Measurements from ENCODE around the gene ADAMTSL4. TPM values are rescaled to one million over a fixed set of nuclear protein-coding genes. Genes with fewer than 3 reads are reported as not detected.
"Not testable (repeated sequence)": the region's sequence is repeated elsewhere in the genome, so short reads cannot be mapped to it uniquely, and the experiment has no call there.

ADAMTSL4 gene
- total and polyA plus RNA-seq, 5 donors, result 22.6 to 57.0 (median 34.9) TPM

GRCh38 chr1:150561974-150562445 lies 12.8 kb downstream of the ADAMTSL4 start:
- Histone ChIP-seq H3K9me3 (ENCODE audit: control insufficient read depth, low read length) (no peaks in the 10 kb centered on the region), H3K27ac (ENCODE audit: low read length) (peak overlapping the region; percentile 97), H3K27me3 (ENCODE audit: control insufficient read depth, insufficient read depth) (no peaks in the 10 kb centered on the region), H3K4me1 (ENCODE audit: control insufficient read depth, insufficient read depth, low read length) (peaks cover 22% of the 10 kb centered on the region), H3K4me3 (ENCODE audit: low read length) (peak overlapping the region; percentile 54)
- DNase-seq, result peak; percentile 96 to 98 (median 97)
- WGBS, result under 1% methylated on average over 18 of the region's 18 CpGs
- intact Hi-C loops (cut with DNase I), result loop anchor here in 2 of 4 donors (2.0 to 10.0 kb wide), 2 partner anchors 59 to 63 kb away; partner anchors contain the start of gene ENSA (in 1 of the 2)
- ATAC-seq, result peak; percentile 88 to 89

- WGBS, result 14% methylated on average over 4 of the region's 4 CpGs
- intact Hi-C loops (cut with DNase I), result loop anchor here in 1 of 4 donors (10.0 kb wide), 1 partner anchor 62 kb away; the partner anchor contains the start of gene ENSA
- Histone ChIP-seq H3K27ac (ENCODE audit: low read length) (peak overlapping the region; percentile 97), H3K4me3 (ENCODE audit: low read length) (no peak overlapping the region), H3K9me3 (ENCODE audit: control insufficient read depth, low read length) (no peaks in the 10 kb centered on the region), H3K27me3 (ENCODE audit: control insufficient read depth, insufficient read depth) (no peaks in the 10 kb centered on the region), H3K4me1 (ENCODE audit: control insufficient read depth, insufficient read depth, low read length) (peaks cover 25% of the 10 kb centered on the region)
- ATAC-seq, result no peak
- peak; percentile 36 to 67 (median 65) for DNase-seq
Observed at GRCh38 chr1:150562446-150563339, 13.5 kb downstream of the ADAMTSL4 start.

- WGBS, result 39% methylated on average over 4 of the region's 4 CpGs
- no peaks in the 10 kb centered on the region for H3K27me3 ChIP-seq (ENCODE audit: control insufficient read depth, insufficient read depth)
- peak; percentile 67 to 83 (median 77) for DNase-seq
- no peak for ATAC-seq
- intact Hi-C loops (cut with DNase I), result loop anchor here in 2 of 4 donors (2.0 to 10.0 kb wide), 2 partner anchors 49 to 61 kb away; partner anchors contain the start of gene ENSA (in 1 of the 2)
- H3K4me1 ChIP-seq (ENCODE audit: control insufficient read depth, insufficient read depth, low read length), result peaks cover 29% of the 10 kb centered on the region
- peak overlapping the region; percentile 97 for H3K27ac ChIP-seq (ENCODE audit: low read length)
- no peak overlapping the region for H3K4me3 ChIP-seq (ENCODE audit: low read length)
- H3K9me3 ChIP-seq (ENCODE audit: control insufficient read depth, low read length), result no peaks in the 10 kb centered on the region
Observed at GRCh38 chr1:150563340-150564038, 14.3 kb downstream of the ADAMTSL4 start.

- ATAC-seq, result no peak
- Histone ChIP-seq H3K4me3 (ENCODE audit: low read length) (no peak overlapping the region), H3K27me3 (ENCODE audit: control insufficient read depth, insufficient read depth) (no peaks in the 10 kb centered on the region), H3K27ac (ENCODE audit: low read length) (peak overlapping the region; percentile 97), H3K4me1 (ENCODE audit: control insufficient read depth, insufficient read depth, low read length) (peaks cover 36% of the 10 kb centered on the region), H3K9me3 (ENCODE audit: control insufficient read depth, low read length) (no peaks in the 10 kb centered on the region)
- DNase-seq, result peak in 2 of 3 donors; percentile 25 to 70
- 77% methylated on average over 5 of the region's 5 CpGs for WGBS
- intact Hi-C loops (cut with DNase I), result loop anchor here in 2 of 4 donors (2.0 to 10.0 kb wide), 2 partner anchors 48 to 60 kb away; partner anchors contain the start of gene ENSA (in 1 of the 2)
Observed at GRCh38 chr1:150564051-150564991, 15.1 kb downstream of the ADAMTSL4 start.

GRCh38 chr1:150565240-150565991 lies 16.2 kb downstream of the ADAMTSL4 start:
- H3K4me3 ChIP-seq (ENCODE audit: low read length); H3K27me3 ChIP-seq (ENCODE audit: control insufficient read depth, insufficient read depth); ATAC-seq; H3K9me3 ChIP-seq (ENCODE audit: control insufficient read depth, low read length); DNase-seq: not testable (repeated sequence)
- peaks cover 36% of the 10 kb centered on the region for H3K4me1 ChIP-seq (ENCODE audit: control insufficient read depth, insufficient read depth, low read length)
- H3K27ac ChIP-seq (ENCODE audit: low read length), result peak overlapping the region; percentile 49
- intact Hi-C loops (cut with DNase I), result loop anchor here in 2 of 4 donors (2.0 to 10.0 kb wide), 2 partner anchors 47 to 59 kb away; partner anchors contain the start of gene ENSA (in 1 of the 2)
- 75% methylated on average over 14 of the region's 14 CpGs for WGBS

- Histone ChIP-seq H3K4me3 (ENCODE audit: low read length) (no peak overlapping the region), H3K27me3 (ENCODE audit: control insufficient read depth, insufficient read depth) (no peaks in the 10 kb centered on the region), H3K27ac (ENCODE audit: low read length) (peak overlapping the region; percentile 93), H3K4me1 (ENCODE audit: control insufficient read depth, insufficient read depth, low read length) (peaks cover 39% of the 10 kb centered on the region), H3K9me3 (ENCODE audit: control insufficient read depth, low read length) (no peaks in the 10 kb centered on the region)
- DNase-seq (no peak), ATAC-seq (no peak)
- 78% methylated on average over 12 of the region's 12 CpGs for WGBS
- intact Hi-C loops (cut with DNase I), result loop anchor here in 1 of 4 donors (10.0 kb wide), 1 partner anchor 58 kb away; the partner anchor contains the start of gene ENSA
Observed at GRCh38 chr1:150566589-150567340, 17.6 kb downstream of the ADAMTSL4 start.

- intact Hi-C loops (cut with DNase I), result loop anchor here in 1 of 4 donors (10.0 kb wide), 1 partner anchor 57 kb away; the partner anchor contains the start of gene ENSA
- H3K9me3 ChIP-seq (ENCODE audit: control insufficient read depth, low read length), result no peaks in the 10 kb centered on the region
- 26% methylated on average over 3 of the region's 3 CpGs for WGBS
- peak overlapping the region; percentile 93 for H3K27ac ChIP-seq (ENCODE audit: low read length)
- peaks cover 37% of the 10 kb centered on the region for H3K4me1 ChIP-seq (ENCODE audit: control insufficient read depth, insufficient read depth, low read length)
- H3K4me3 ChIP-seq (ENCODE audit: low read length), result peak overlapping the region; percentile 24
- ATAC-seq (peak in 1 of 2 donors; percentile 2), DNase-seq (peak in 1 of 3 donors; percentile 57)
- no peaks in the 10 kb centered on the region for H3K27me3 ChIP-seq (ENCODE audit: control insufficient read depth, insufficient read depth)
Observed at GRCh38 chr1:150567341-150567716, 18.1 kb downstream of the ADAMTSL4 start.

GRCh38 chr1:150567717-150568593 lies 18.7 kb downstream of the ADAMTSL4 start:
- Histone ChIP-seq H3K27ac (ENCODE audit: low read length) (peak overlapping the region; percentile 93), H3K4me1 (ENCODE audit: control insufficient read depth, insufficient read depth, low read length) (peaks cover 32% of the 10 kb centered on the region), H3K9me3 (ENCODE audit: control insufficient read depth, low read length) (no peaks in the 10 kb centered on the region), H3K4me3 (ENCODE audit: low read length) (peak overlapping the region; percentile 24), H3K27me3 (ENCODE audit: control insufficient read depth, insufficient read depth) (no peaks in the 10 kb centered on the region)
- intact Hi-C loops (cut with DNase I), result loop anchor here in 1 of 4 donors (10.0 kb wide), 1 partner anchor 57 kb away; the partner anchor contains the start of gene ENSA
- peak; percentile 76 to 92 (median 85) for DNase-seq
- peak; percentile 66 to 80 for ATAC-seq
- 3% methylated on average over 10 of the region's 10 CpGs for WGBS
